Measurements from ENCODE around the gene MCTP1.

MCTP1 gene

DNA sequence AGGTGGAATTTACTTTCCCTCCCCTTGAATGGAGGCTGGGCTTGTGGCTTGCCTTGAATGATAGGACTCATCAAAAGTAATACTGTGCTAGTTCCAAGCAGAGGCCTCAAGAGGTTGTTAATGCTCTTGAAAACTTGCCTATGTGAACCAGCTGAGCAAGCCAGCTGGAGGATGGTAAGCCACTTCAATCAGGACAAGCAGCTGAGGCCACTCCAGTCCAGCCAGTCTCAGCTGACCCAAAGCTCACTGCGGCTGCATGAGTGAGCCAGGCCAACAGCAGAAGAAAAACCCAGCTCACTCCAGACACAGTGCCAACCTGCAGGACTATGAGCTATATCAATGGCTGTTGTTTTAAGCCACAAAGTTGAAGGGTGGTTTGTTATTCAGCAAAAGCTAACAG is 182.8 kb downstream of the MCTP1 start:
- no peak for TF ChIP-seq FOXM1 (IDR thresholded peaks at IDR 0.05; ENCODE audit: borderline replicate concordance, low read depth)
- no peak for TF ChIP-seq EP300 (IDR thresholded peaks at IDR 0.05; ENCODE audit: borderline replicate concordance)
- TF ChIP-seq NFIC (IDR thresholded peaks at IDR 0.05): no peak
- TF ChIP-seq, protein P1, sequence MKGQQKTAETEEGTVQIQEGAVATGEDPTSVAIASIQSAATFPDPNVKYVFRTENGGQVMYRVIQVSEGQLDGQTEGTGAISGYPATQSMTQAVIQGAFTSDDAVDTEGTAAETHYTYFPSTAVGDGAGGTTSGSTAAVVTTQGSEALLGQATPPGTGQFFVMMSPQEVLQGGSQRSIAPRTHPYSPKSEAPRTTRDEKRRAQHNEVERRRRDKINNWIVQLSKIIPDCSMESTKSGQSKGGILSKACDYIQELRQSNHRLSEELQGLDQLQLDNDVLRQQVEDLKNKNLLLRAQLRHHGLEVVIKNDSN (IDR thresholded peaks at IDR 0.05): no peak
- TF ChIP-seq TAF1 (IDR thresholded peaks at IDR 0.05; ENCODE audit: low read depth): no peak
- TF ChIP-seq, protein P2, sequence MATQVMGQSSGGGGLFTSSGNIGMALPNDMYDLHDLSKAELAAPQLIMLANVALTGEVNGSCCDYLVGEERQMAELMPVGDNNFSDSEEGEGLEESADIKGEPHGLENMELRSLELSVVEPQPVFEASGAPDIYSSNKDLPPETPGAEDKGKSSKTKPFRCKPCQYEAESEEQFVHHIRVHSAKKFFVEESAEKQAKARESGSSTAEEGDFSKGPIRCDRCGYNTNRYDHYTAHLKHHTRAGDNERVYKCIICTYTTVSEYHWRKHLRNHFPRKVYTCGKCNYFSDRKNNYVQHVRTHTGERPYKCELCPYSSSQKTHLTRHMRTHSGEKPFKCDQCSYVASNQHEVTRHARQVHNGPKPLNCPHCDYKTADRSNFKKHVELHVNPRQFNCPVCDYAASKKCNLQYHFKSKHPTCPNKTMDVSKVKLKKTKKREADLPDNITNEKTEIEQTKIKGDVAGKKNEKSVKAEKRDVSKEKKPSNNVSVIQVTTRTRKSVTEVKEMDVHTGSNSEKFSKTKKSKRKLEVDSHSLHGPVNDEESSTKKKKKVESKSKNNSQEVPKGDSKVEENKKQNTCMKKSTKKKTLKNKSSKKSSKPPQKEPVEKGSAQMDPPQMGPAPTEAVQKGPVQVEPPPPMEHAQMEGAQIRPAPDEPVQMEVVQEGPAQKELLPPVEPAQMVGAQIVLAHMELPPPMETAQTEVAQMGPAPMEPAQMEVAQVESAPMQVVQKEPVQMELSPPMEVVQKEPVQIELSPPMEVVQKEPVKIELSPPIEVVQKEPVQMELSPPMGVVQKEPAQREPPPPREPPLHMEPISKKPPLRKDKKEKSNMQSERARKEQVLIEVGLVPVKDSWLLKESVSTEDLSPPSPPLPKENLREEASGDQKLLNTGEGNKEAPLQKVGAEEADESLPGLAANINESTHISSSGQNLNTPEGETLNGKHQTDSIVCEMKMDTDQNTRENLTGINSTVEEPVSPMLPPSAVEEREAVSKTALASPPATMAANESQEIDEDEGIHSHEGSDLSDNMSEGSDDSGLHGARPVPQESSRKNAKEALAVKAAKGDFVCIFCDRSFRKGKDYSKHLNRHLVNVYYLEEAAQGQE (IDR thresholded peaks at IDR 0.05; ENCODE audit: low read depth): no peak
- TF ChIP-seq TCF12 (IDR thresholded peaks at IDR 0.05; ENCODE audit: low read depth): no peak
- TF ChIP-seq ZBTB7A (IDR thresholded peaks at IDR 0.05; ENCODE audit: low read depth): no peak

DNA sequence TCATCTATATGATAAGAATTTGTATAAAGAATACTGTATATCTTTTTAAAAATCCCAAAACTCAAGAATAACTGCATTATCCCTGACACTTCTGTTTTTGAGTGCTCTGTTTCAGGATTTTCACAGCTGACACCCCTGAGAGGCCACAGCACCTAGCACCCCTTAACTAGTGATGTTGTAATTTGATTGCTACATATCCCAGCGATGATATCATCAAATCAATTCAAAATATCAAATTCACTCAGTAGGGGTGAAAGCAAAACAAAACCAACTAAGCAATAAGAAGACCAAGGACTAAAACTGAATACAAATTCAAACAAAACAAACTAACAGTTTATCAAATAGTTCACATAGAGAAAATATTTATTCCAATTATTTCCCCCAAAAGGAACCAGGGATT is 184.3 kb downstream of the MCTP1 start:
- TF ChIP-seq, protein P2 (IDR thresholded peaks at IDR 0.05; ENCODE audit: low read depth): no peak
- TF ChIP-seq, protein P1 (IDR thresholded peaks at IDR 0.05): no peak
- TF ChIP-seq YY1 (IDR thresholded peaks at IDR 0.05; ENCODE audit: low read depth) (no peak), FOXM1 (IDR thresholded peaks at IDR 0.05; ENCODE audit: borderline replicate concordance, low read depth) (no peak), CEBPB (IDR thresholded peaks at IDR 0.05) (no peak), ZBTB7A (IDR thresholded peaks at IDR 0.05; ENCODE audit: low read depth) (no peak), TCF12 (IDR thresholded peaks at IDR 0.05; ENCODE audit: low read depth) (no peak), RAD21 (IDR thresholded peaks at IDR 0.05; ENCODE audit: low read depth) (no peak), CREB1 (IDR thresholded peaks at IDR 0.05; ENCODE audit: low read depth) (no peak), EP300 (IDR thresholded peaks at IDR 0.05; ENCODE audit: borderline replicate concordance) (no peak), NFIC (IDR thresholded peaks at IDR 0.05) (no peak), TAF1 (IDR thresholded peaks at IDR 0.05; ENCODE audit: low read depth) (no peak)
- TF ChIP-seq, protein P3, sequence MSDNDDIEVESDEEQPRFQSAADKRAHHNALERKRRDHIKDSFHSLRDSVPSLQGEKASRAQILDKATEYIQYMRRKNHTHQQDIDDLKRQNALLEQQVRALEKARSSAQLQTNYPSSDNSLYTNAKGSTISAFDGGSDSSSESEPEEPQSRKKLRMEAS (IDR thresholded peaks at IDR 0.05): no peak

DNA sequence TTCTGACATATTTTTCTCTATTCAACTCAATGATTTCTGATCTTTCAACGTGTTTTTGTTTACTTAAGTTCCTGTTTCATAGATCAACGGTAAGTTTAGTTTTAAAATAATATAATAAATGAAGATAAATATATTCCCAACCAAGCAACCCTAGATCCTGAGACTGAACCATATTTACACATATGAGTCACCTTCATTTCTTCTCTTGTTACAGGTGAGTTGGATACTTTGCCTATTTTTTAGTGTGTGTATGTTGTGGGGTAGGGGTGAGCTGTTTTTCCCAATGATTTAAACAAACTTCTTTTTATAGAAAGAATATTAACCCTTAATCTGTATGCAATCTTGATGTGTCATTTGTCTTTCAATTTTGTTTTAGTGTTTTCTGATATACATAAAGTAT is 186.9 kb downstream of the MCTP1 start:
- TF ChIP-seq, protein P3 (IDR thresholded peaks at IDR 0.05): no peak
- TF ChIP-seq YY1 (IDR thresholded peaks at IDR 0.05; ENCODE audit: low read depth) (no peak), CEBPB (IDR thresholded peaks at IDR 0.05) (no peak), ZBTB7A (IDR thresholded peaks at IDR 0.05; ENCODE audit: low read depth) (no peak), CREB1 (IDR thresholded peaks at IDR 0.05; ENCODE audit: low read depth) (no peak), EP300 (IDR thresholded peaks at IDR 0.05; ENCODE audit: borderline replicate concordance) (no peak), RAD21 (IDR thresholded peaks at IDR 0.05; ENCODE audit: low read depth) (no peak), NFIC (IDR thresholded peaks at IDR 0.05) (no peak), TCF12 (IDR thresholded peaks at IDR 0.05; ENCODE audit: low read depth) (no peak), FOXM1 (IDR thresholded peaks at IDR 0.05; ENCODE audit: borderline replicate concordance, low read depth) (no peak), EGR1 (IDR thresholded peaks at IDR 0.05) (no peak), TAF1 (IDR thresholded peaks at IDR 0.05; ENCODE audit: low read depth) (no peak), TEAD4 (IDR thresholded peaks at IDR 0.05) (no peak)
- TF ChIP-seq, protein P1 (IDR thresholded peaks at IDR 0.05): no peak
- TF ChIP-seq, protein P2 (IDR thresholded peaks at IDR 0.05; ENCODE audit: low read depth): no peak

DNA sequence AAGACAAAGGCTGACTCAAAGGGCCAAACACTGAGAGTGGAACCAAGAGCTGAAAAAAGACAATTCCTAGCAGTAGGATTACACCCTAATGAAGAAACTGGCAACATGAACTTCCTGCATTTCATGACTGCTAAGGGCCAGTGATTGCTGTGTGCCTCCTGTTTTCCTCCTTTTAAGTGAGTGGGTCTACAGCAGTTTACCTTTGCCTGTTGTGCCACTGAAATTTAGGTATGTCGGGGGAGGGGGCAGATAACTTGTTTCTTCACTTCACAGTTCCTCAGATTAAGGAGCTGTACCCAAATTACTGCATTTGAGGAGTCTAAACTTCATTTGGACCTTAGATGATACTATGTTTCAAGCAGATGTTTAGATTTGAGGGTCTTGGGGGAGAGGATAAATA is 191.7 kb downstream of the MCTP1 start:
- TF ChIP-seq RAD21 (IDR thresholded peaks at IDR 0.05; ENCODE audit: low read depth) (no peak), CEBPB (IDR thresholded peaks at IDR 0.05) (no peak), FOXM1 (IDR thresholded peaks at IDR 0.05; ENCODE audit: borderline replicate concordance, low read depth) (no peak), EP300 (IDR thresholded peaks at IDR 0.05; ENCODE audit: borderline replicate concordance) (no peak), TCF12 (IDR thresholded peaks at IDR 0.05; ENCODE audit: low read depth) (no peak), TEAD4 (IDR thresholded peaks at IDR 0.05) (no peak), ZBTB7A (IDR thresholded peaks at IDR 0.05; ENCODE audit: low read depth) (no peak), NFIC (IDR thresholded peaks at IDR 0.05) (no peak), TAF1 (IDR thresholded peaks at IDR 0.05; ENCODE audit: low read depth) (no peak), YY1 (IDR thresholded peaks at IDR 0.05; ENCODE audit: low read depth) (no peak), EGR1 (IDR thresholded peaks at IDR 0.05) (no peak)
- TF ChIP-seq, protein P3 (IDR thresholded peaks at IDR 0.05): no peak
- TF ChIP-seq, protein P2 (IDR thresholded peaks at IDR 0.05; ENCODE audit: low read depth): no peak
- TF ChIP-seq, protein P1 (IDR thresholded peaks at IDR 0.05): no peak
